A549 (cell line): ENCODE data around the gene RASA3. TPM values are rescaled to one million over a fixed set of nuclear protein-coding genes. Genes with fewer than 3 reads are reported as not detected.
A peak's percentile ranks its signal among the peaks of the same experiment; 100 is the strongest.

Experiments
- ATAC-seq, 2 experiments: fragments of 200-7000 bp in 1 of 2; fragments of >200 bp in 1 of 2; cut with Nextera tagmentation in 1 of 2; cut with Tn5 transposase in 1 of 2; 3 replicates each; pipeline versions ENCODE4 v1.8.0 to v1.9.1; 2018 to 2020; ENCODE audit warnings: mild to moderate bottlenecking in 1 of 2, moderate library complexity in 1 of 2
- CTCF ChIA-PET: fragments of 300-600 bp; sonication (Branson Sonifier 250); formaldehyde crosslinking; extraction: SDS; loops from one replicate; lab custom pipeline; 2021; ENCODE audit warnings: antibody characterized with exemption, inconsistent platforms; lab: Yijun Ruan, JAX
- POLR2A ChIA-PET: fragments of 350-600 bp; formaldehyde crosslinking; extraction: SDS; loops from one replicate; lab custom pipeline; 2021; ENCODE audit warnings: antibody characterized with exemption, inconsistent platforms; lab: Yijun Ruan, JAX
- DNase-seq, 2 experiments: peaks; one replicate each; pipeline versions ENCODE4 v3.0.0 to v3.0.0-alpha.2; 2011 to 2016; ENCODE audit warnings: low read depth in 1 of 2, low spot score in 1 of 2
- FAIRE-seq: peaks from 2 replicates; lab custom pipeline; 2011; peaks lifted over from hg19 to GRCh38; lab: Jason Lieb, UNC
- H3K27ac ChIP-seq, 2 experiments: fragments of >200 bp; sonication (Bioruptor Twin); formaldehyde crosslinking; 3 replicates each; pipeline ENCODE4 v1.5.1; 2016 to 2017
- H3K4me1 ChIP-seq: fragments of >200 bp; sonication (Bioruptor Twin); formaldehyde crosslinking; 3 replicates; pipeline ENCODE4 v1.6.1; 2016
- H3K4me2 ChIP-seq: fragments of >200 bp; sonication (Bioruptor Twin); formaldehyde crosslinking; 3 replicates; pipeline ENCODE4 v1.6.1; 2016
- H3K4me3 ChIP-seq: fragments of >200 bp; sonication (Bioruptor Twin); formaldehyde crosslinking; 3 replicates; pipeline ENCODE4 v1.5.1; 2016
- H3K9me3 ChIP-seq: fragments of >200 bp; sonication (Bioruptor Twin); formaldehyde crosslinking; 3 replicates; pipeline ENCODE4 v1.6.1; 2016
- CBX8 ChIP-seq: fragments of 200-600 bp; sonication (generic); IDR thresholded peaks from 2 replicates; pipeline ENCODE4 v1.6.1; 2016
- CTCF ChIP-seq: fragments of >200 bp; sonication (Bioruptor Twin); formaldehyde crosslinking; IDR thresholded peaks from 3 replicates; pipeline ENCODE4 v1.5.1; 2016
- ESRRA ChIP-seq: fragments of 150-350 bp; IDR thresholded peaks from 2 replicates; pipeline ENCODE4 v1.6.1; 2014; ENCODE audit warnings: mild to moderate bottlenecking, low read length, borderline replicate concordance
- FOSL2 ChIP-seq, 2 experiments: fragments of 450-650 bp in 1 of 2; fragments of >200 bp in 1 of 2; sonication (Bioruptor Twin) in 1 of 2; formaldehyde crosslinking; IDR thresholded peaks; 2 replicates each; pipeline versions ENCODE4 v1.5.0 to v1.6.1; 2016 to 2020; ENCODE audit warnings: mild to moderate bottlenecking in 1 of 2, moderate library complexity in 1 of 2
- GATA3 ChIP-seq: IDR thresholded peaks from 2 replicates; pipeline ENCODE4 v1.6.1; 2012; ENCODE audit warnings: borderline replicate concordance
- HOXB13 ChIP-seq: fragments of 250-450 bp; sonication (Bioruptor Pico); IDR thresholded peaks from 2 replicates; pipeline ENCODE4 v1.5.0; 2020; ENCODE audit warnings: low read depth, mild to moderate bottlenecking, moderate library complexity
- JUN ChIP-seq, 2 experiments: fragments of >200 bp; sonication (Bioruptor Twin); formaldehyde crosslinking; IDR thresholded peaks; 2 replicates in 1 of 2; 3 replicates in 1 of 2; pipeline ENCODE4 v1.6.1; 2016 to 2017
- JUNB ChIP-seq: fragments of >200 bp; sonication (Bioruptor Twin); formaldehyde crosslinking; IDR thresholded peaks from 2 replicates; pipeline ENCODE4 v1.6.1; 2016
- MAX ChIP-seq: IDR thresholded peaks from 2 replicates; pipeline ENCODE4 v1.6.1; 2012
- MAZ ChIP-seq: fragments of 150-350 bp; IDR thresholded peaks from 2 replicates; pipeline ENCODE4 v1.6.1; 2014; ENCODE audit warnings: antibody characterized with exemption, low read depth, low read length, borderline replicate concordance
- NPAS2 ChIP-seq: fragments of 250-450 bp; sonication (Bioruptor Pico); IDR thresholded peaks from 2 replicates; pipeline ENCODE4 v1.8.0; 2022; ENCODE audit warnings: mild to moderate bottlenecking, moderate library complexity, borderline replicate concordance
- NR3C1 ChIP-seq: fragments of >200 bp; sonication (Bioruptor Twin); formaldehyde crosslinking; IDR thresholded peaks from 3 replicates; pipeline ENCODE4 v1.6.1; 2017
- PBX3 ChIP-seq: IDR thresholded peaks from 2 replicates; pipeline ENCODE4 v1.6.1; 2012
- RAD21 ChIP-seq, 2 experiments: fragments of >200 bp in 1 of 2; sonication (Bioruptor Twin) in 1 of 2; formaldehyde crosslinking in 1 of 2; IDR thresholded peaks in 1 of 2; conservative IDR thresholded peaks in 1 of 2; 2 replicates in 1 of 2; 3 replicates in 1 of 2; pipeline ENCODE4 v1.6.1; 2012 to 2018; ENCODE audit warnings: inconsistent platforms in 1 of 2
- RCOR1 ChIP-seq: fragments of 150-350 bp; IDR thresholded peaks from 2 replicates; pipeline ENCODE4 v1.6.1; 2014; ENCODE audit warnings: antibody characterized with exemption, low read length, low read depth
- RFX5 ChIP-seq: fragments of 450-650 bp; IDR thresholded peaks from 2 replicates; pipeline ENCODE4 v1.7.1; 2014; ENCODE audit warnings: antibody characterized with exemption, mild to moderate bottlenecking, moderate library complexity
- SMC3 ChIP-seq: fragments of >200 bp; sonication (Bioruptor Twin); formaldehyde crosslinking; IDR thresholded peaks from 3 replicates; pipeline ENCODE4 v1.6.1; 2018; ENCODE audit warnings: inconsistent platforms
- TP53 ChIP-seq: fragments of 250-450 bp; sonication (Bioruptor Pico); IDR thresholded peaks from 2 replicates; pipeline ENCODE4 v1.5.0; 2021; ENCODE audit warnings: mild to moderate bottlenecking, moderate library complexity
- USF2 ChIP-seq: fragments of 450-650 bp; IDR thresholded peaks from 2 replicates; pipeline ENCODE4 v1.6.1; 2014; ENCODE audit warnings: antibody characterized with exemption
- ZC3H11A ChIP-seq: fragments of 450-650 bp; IDR thresholded peaks from 2 replicates; pipeline ENCODE4 v1.6.1; 2014; ENCODE audit warnings: antibody characterized with exemption, mild to moderate bottlenecking
- WGBS: methylation state at CpG from one replicate; pipeline ENCODE4 v1.1.6; 2017; ENCODE audit errors: missing lambda C conversion rate; 5-methylcytosine and 5-hydroxymethylcytosine counted together
- polyA plus RNA-seq, 4 experiments: library from polyadenylated mRNA; depleted of rRNA in 3 of 4; stranded (reverse); fragments of >200 nt; fragmentation: RNase III in 1 of 4; extraction: RNeasy Plus Mini Kit Qiagen cat#74134 plus additional on column Dnase treatment in 1 of 4; gene quantifications; 2 replicates in 3 of 4; 3 replicates in 1 of 4; pipeline ENCODE4 v1.2.3, GENCODE V29; 2011 to 2017
- TF ChIP-seq, protein P1 (sequence below): fragments of >200 bp; sonication (Bioruptor Twin); formaldehyde crosslinking; IDR thresholded peaks from 2 replicates; pipeline ENCODE4 v1.6.1; 2016
- TF ChIP-seq, protein P2 (sequence below): IDR thresholded peaks from 2 replicates; pipeline ENCODE4 v1.6.1; 2012; ENCODE audit warnings: low read depth, borderline replicate concordance

Gene RASA3
- polyA plus RNA-seq, 2 of the 4 experiments (the other 2 are of a cell fraction) = 4.3 to 7.6 TPM

GRCh38 chr13:113947311-113948033 lies 185.0 kb downstream of the RASA3 start:
- 92% methylated on average over 5 of the region's 17 CpGs for WGBS
- Histone ChIP-seq H3K9me3 (no peaks in the 10 kb centered on the region), H3K4me1 (no peaks in the 10 kb centered on the region), H3K4me2 (no peak overlapping the region), H3K27ac (no peak overlapping the region), H3K4me3 (no peak overlapping the region)
- POLR2A ChIA-PET = no interaction called here
- DNase-seq (peak in 1 of 2 experiments; percentile 32), ATAC-seq (peak in 1 of 2 experiments; percentile 42; a peak in 1 of 6 replicates), FAIRE-seq (no peak)
- CTCF ChIA-PET = interaction anchor here (0.6 to 1.2 kb wide), 5 partner anchors 11 to 158 kb away, joined by 3 read pairs; no protein-coding TSS in a partner anchor
- peak; percentile 25; the same call in 1 of the 3 replicates for TF ChIP-seq CTCF
- TF ChIP-seq RAD21 (conservative IDR thresholded peaks at IDR 0.05 in 1 of 2, IDR thresholded peaks at IDR 0.05 in 1 of 2) = peak; percentile 51 to 58
- peak; percentile 41 for TF ChIP-seq MAX
- no peak for TF ChIP-seq PBX3
- peak; percentile 47 for TF ChIP-seq SMC3

- no peak overlapping the region for H3K4me2 ChIP-seq
Observed at GRCh38 chr13:113946409-113947181, 185.8 kb downstream of the RASA3 start.

More at GRCh38 chr13:113946409-113947181, 185.8 kb downstream of the RASA3 start:
- FAIRE-seq (no peak), DNase-seq (no peak), ATAC-seq (no peak)
- Histone ChIP-seq H3K4me1 (no peaks in the 10 kb centered on the region), H3K4me3 (no peak overlapping the region), H3K9me3 (no peaks in the 10 kb centered on the region), H3K27ac (no peak overlapping the region)
- 84% methylated on average over 12 of the region's 26 CpGs for WGBS
- TF ChIP-seq HOXB13 (CRISPR knock-in tag) (no peak), CBX8 (no peak), JUN (IDR thresholded peaks at IDR 0.05) (no peak), JUNB (no peak), GATA3 (no peak), USF2 (no peak), PBX3 (no peak), ZC3H11A (no peak), ESRRA (no peak), RCOR1 (no peak), MAZ (no peak), TP53 (CRISPR knock-in tag) (no peak), RAD21 (conservative IDR thresholded peaks at IDR 0.05 in 1 of 2, IDR thresholded peaks at IDR 0.05 in 1 of 2) (no peak), NR3C1 (no peak), RFX5 (no peak), FOSL2 (IDR thresholded peaks at IDR 0.05) (no peak), FOSL2 (CRISPR knock-in tag; IDR thresholded peaks at IDR 0.05) (no peak), NPAS2 (CRISPR knock-in tag) (no peak)
- TF ChIP-seq, protein P1, sequence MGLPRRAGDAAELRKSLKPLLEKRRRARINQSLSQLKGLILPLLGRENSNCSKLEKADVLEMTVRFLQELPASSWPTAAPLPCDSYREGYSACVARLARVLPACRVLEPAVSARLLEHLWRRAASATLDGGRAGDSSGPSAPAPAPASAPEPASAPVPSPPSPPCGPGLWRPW = no peak
- TF ChIP-seq, protein P2, sequence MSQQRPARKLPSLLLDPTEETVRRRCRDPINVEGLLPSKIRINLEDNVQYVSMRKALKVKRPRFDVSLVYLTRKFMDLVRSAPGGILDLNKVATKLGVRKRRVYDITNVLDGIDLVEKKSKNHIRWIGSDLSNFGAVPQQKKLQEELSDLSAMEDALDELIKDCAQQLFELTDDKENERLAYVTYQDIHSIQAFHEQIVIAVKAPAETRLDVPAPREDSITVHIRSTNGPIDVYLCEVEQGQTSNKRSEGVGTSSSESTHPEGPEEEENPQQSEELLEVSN = no peak
- POLR2A ChIA-PET = no interaction called here
- CTCF ChIA-PET = interaction anchor here (1.0 to 1.2 kb wide), 2 partner anchors 10 to 89 kb away, joined by 3 read pairs; no protein-coding TSS in a partner anchor
